AG04449 (cell line): ENCODE measurements around the gene IST1.
"Not testable (repeated sequence)": the region's sequence is repeated elsewhere in the genome, so short reads cannot be mapped to it uniquely, and the experiment has no call there.

Experiments
- CTCF ChIA-PET: fragments of 350-600 bp; formaldehyde crosslinking; extraction: SDS; loops from one replicate; lab custom pipeline; 2021; ENCODE audit warnings: antibody characterized with exemption; lab: Yijun Ruan, JAX
- POLR2A ChIA-PET: fragments of 400-600, 350-600 bp; formaldehyde crosslinking; extraction: SDS; loops from one replicate; lab custom pipeline; 2020; ENCODE audit warnings: antibody characterized with exemption, inconsistent platforms; lab: Yijun Ruan, JAX
- DNase-seq: peaks from one replicate; pipeline ENCODE4 v3.0.0-alpha.2; 2010; ENCODE audit warnings: low read depth, low spot score
- H3K4me3 ChIP-seq: 2 replicates; pipeline ENCODE4 v1.5.1; 2011; ENCODE audit warnings: low read depth, mild to moderate bottlenecking, control low read depth, low read length
- CTCF ChIP-seq: IDR thresholded peaks from one replicate; pipeline ENCODE4 v1.5.1; 2011; ENCODE audit warnings: mild to moderate bottlenecking, moderate library complexity, low read length, control low read depth, inconsistent platforms; ENCODE audit not compliant: insufficient read depth; ENCODE audit errors: missing control alignments

Gene IST1

GRCh38 chr16:71903608-71904007 is 8.3 kb downstream of the IST1 start:
- TF ChIP-seq CTCF = no peak
- ChIA-PET POLR2A (interaction anchor here (0.6 kb wide), 1 partner anchor 13 kb away, joined by 3 read pairs; no protein-coding TSS in a partner anchor), CTCF (interaction anchor here (1.0 to 15.0 kb wide), 3 partner anchors 10 to 21 kb away, joined by 3 to 122 read pairs (median 6); partner anchors contain the start of gene ZNF821)
- H3K4me3 ChIP-seq = no peak overlapping the region
- DNase-seq = no peak

GRCh38 chr16:71904239-71904638 is 8.9 kb downstream of the IST1 start:
- ChIA-PET POLR2A (interaction anchor here (0.6 kb wide), 1 partner anchor 12 kb away, joined by 3 read pairs; no protein-coding TSS in a partner anchor), CTCF (interaction anchor here (1.0 to 15.0 kb wide), 6 partner anchors 8 to 21 kb away, joined by 3 to 122 read pairs (median 4); partner anchors contain the start of genes IST1 and ZNF821)

GRCh38 chr16:71905765-71906164 is 10.4 kb downstream of the IST1 start:
- DNase-seq, H3K4me3 ChIP-seq: not testable (repeated sequence)
- POLR2A ChIA-PET = interaction anchor here (1.6 kb wide), 1 partner anchor 11 kb away, joined by 4 read pairs; the partner anchor contains the start of gene IST1
- CTCF ChIA-PET = interaction anchor here (1.4 to 15.0 kb wide), 5 partner anchors 9 to 23 kb away, joined by 3 to 122 read pairs (median 5); partner anchors contain the start of genes IST1 and ZNF821

More at GRCh38 chr16:71904239-71904638, 8.9 kb downstream of the IST1 start:
- no peak overlapping the region for H3K4me3 ChIP-seq
- DNase-seq = no peak
- no peak for TF ChIP-seq CTCF

- no peak for DNase-seq
- ChIA-PET CTCF (interaction anchor here (1.3 to 1.9 kb wide), 2 partner anchors 14 to 28 kb away, joined by 8 read pairs; no protein-coding TSS in a partner anchor), POLR2A (no interaction called here)
- no peak overlapping the region for H3K4me3 ChIP-seq
- no peak for TF ChIP-seq CTCF
Measured at GRCh38 chr16:71911121-71911520, 15.8 kb downstream of the IST1 start.

GRCh38 chr16:71912534-71913275 is 17.4 kb downstream of the IST1 start:
- TF ChIP-seq CTCF = no peak
- H3K4me3 ChIP-seq = no peak overlapping the region
- POLR2A ChIA-PET = no interaction called here
- CTCF ChIA-PET = interaction anchor here (0.8 to 1.6 kb wide), 2 partner anchors 10 to 31 kb away, joined by 3 to 6 read pairs; no protein-coding TSS in a partner anchor
- DNase-seq = no peak

- DNase-seq = no peak
- CTCF ChIA-PET = interaction anchor here (1.3 kb wide), 1 partner anchor 10 kb away, joined by 3 read pairs; no protein-coding TSS in a partner anchor
- TF ChIP-seq CTCF = no peak
- H3K4me3 ChIP-seq = no peak overlapping the region
- POLR2A ChIA-PET = no interaction called here
Measured at GRCh38 chr16:71914802-71915201, 19.5 kb downstream of the IST1 start.
